HG02938 (cell line): ENCODE results near the gene BARHL1.

ENCODE experiments used
- ATAC-seq: cut with Tn5 transposase; IDR thresholded peaks from one replicate; pipeline ENCODE4 v1.9.1; 2021; ENCODE audit warnings: mild to moderate bottlenecking, moderate library complexity; ENCODE audit not compliant: unreplicated experiment

BARHL1 gene

DNA sequence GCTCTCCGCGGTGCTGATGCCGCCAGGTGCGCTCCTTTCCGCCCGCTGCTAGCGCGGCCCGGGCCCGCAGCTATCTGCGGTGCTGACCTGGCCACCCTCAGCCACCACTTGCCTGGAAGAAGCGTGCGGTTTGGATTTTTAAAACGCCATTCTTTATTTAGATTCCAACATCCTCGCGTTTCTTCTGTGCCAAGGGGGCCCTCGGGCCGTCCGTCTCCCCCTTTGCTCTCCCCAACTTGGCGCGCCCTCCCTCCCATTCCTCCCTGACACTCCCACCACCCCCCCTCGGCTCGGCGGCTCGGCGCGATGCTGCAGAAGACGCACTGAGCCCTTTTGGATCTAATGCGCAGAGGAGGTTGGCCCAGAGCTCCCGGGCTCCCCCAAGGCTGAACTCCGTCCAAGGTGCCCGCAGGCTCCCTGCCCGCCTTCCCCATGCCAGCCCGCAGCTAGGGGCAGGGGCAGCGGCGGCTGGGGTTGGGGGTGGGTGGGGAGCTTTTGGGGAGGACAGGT lies at the start of gene BARHL1:
BARHL1 (plus strand) TSS at position 331 of the 510 bp plus-strand sequence. CDS start 192 bp downstream, outside the sequence.
- no peak for ATAC-seq

- no peak for ATAC-seq
Observed at GRCh38 chr9:132534832-132535231, 47.6 kb upstream of the BARHL1 start.

DNA sequence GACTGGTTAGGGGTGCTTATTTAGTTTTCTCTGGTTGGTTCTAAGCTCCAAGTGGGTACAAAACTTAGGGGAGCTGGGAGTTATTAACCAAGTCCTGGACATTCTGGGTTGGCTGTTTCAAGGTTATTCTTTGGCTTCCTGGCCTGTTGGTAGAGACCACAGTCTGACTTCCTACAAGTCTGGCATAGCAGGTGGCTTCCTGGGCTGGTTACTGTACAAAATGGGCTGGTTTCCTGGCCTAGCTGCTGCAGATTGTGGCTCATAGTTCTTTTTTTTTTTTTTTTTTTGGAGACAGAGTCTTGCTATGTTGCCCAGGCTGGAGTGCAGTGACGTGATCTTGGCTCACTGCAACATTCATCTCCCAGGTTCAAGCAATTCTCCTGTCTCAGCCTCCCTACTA lies 46.3 kb upstream of the BARHL1 start:
- ATAC-seq = no peak

DNA sequence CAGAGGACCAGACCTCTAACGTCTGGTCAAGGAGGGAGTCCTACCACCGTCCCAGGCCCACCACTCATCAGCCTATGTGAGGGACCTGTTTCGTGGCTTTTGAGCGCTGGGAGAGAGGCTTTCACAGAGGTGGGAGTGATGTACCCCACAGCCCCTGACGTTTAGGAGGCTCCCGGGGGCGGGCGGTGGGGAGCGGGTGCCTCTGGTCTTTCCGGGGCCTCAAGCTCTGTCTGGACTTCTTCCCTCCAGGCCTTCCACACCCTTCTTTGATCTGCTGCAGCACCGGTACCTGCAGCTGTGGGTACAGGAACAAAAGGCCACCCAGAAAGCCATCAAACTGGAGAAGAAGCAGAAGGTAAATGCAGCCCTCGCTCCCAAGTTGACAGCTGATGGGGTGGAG lies 45.1 kb upstream of the BARHL1 start:
- no peak for ATAC-seq

DNA sequence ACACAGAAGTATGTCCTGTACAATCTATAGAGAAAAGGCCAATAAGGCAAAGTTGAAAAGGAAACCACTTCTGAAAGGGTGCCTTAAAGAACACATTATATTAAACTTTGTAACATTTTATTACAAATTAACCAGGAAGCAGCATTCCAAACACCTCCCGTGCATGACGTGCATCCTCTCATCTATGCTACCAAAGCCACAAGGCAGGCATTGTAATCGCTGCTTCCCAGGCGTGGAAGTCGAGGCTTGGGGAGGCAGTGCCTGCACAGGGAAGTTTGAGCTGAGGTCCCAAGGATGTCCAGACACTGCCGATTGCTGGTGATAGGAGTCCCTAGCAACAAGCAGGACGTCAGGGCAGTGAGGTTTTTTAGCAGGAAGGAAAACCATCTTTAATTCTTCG lies 44.3 kb upstream of the BARHL1 start:
- no peak for ATAC-seq

DNA sequence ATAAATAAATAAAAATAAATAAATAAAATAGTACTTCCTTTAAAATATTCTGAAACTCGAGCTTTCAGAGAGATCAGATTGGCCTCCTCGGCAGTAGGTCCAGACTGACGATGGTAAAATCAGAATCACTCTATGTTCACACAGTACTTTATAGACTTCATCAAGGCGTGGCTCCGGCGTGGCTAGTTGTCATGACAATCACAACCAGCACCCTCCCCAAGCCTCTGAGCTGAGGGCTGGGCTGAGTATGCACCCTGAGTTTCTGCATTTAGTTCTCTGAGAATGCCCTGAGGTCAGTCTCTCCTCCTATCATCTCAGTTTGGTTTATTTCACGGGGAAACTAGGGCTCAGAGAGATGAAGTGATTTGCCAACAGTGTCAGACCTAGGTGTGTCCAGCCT lies 43.3 kb upstream of the BARHL1 start:
- no peak for ATAC-seq

GRCh38 chr9:132541051-132541450 lies 41.4 kb upstream of the BARHL1 start:
- no peak for ATAC-seq

DNA sequence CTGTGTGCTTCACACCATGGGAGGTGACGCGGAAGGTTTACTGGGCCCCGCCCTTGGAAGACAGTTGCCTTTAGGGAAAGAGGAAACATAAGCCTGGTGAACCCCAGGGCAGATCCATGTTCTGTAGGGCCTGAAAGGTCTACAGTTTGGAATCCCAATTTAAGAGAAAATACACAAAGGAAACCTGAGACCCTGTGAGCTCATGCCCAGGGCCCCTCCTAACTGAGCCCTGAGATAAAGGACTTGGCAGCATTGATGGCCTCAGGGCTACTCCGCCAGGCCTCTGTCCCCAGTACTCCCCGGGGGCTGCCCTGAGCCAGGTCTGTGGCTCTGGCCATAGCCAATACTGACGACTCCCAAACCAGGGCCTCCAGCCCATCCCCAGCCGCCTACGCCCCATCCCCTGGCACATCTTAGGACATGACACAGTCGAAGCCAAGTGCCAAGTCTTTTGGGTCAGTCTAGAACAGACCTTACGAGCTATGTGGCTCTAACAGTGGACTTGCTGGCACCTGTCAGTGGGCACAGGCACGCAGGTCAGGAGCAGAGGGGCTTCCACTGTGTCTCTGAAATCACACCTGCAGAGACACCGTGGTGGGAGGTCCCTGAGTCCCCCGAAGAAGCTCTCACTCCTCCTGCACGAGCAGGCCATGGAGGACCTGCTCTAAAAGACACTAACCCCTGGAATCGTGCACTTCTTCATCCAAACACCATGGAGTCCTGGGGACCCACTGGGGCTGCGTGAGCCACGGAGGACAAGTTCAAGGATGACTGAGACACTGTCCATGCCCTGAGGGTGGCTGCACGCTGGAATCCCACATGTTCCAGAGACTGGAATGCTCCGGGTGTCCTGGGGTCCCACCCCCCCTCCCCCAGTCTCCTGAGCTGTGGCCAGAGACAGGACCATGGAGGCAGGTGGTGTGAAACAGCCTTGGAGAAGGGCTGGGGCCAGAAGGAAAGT lies 40.3 kb upstream of the BARHL1 start:
- no peak for ATAC-seq

DNA sequence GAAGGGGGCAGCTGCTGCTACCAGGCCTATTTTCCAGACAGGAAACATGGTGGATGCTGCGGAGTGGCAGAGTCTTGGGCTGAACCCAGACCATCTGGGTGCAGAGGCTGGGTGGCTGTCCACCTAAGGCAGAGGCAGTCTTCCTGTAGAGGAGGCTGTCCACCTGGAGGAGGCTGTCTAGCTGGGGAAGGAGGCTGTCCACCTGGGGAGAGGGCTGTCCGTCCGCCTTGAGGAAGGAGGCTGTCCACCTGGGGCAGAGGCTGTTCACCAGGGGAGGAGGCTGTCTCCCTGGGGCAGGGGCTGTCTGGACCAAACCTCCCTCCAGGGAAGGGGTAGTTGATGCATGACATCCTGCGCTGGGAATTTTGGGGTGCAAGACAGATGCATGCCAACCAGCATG lies 39.2 kb upstream of the BARHL1 start:
- ATAC-seq = no peak

DNA sequence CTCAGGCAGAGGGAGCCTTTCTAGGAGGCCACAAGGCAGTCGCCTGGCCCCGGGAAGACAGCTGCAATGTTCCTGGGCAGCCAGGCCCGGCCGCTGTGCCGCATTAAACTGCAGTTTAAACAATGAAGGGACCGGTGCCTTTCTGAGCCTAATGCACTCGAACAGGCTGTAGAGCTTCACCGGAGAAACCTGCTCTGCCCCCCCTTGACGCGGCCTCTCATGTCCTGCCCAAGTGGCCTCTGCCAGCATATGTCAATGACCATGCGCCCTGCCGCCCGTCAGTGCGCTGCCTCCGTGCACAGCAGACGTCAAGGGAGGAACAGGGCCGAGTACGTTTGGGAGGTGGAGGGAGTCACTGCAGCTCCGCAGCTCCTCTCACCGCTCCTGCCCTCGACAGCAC lies 38.4 kb upstream of the BARHL1 start:
- ATAC-seq = no peak

DNA sequence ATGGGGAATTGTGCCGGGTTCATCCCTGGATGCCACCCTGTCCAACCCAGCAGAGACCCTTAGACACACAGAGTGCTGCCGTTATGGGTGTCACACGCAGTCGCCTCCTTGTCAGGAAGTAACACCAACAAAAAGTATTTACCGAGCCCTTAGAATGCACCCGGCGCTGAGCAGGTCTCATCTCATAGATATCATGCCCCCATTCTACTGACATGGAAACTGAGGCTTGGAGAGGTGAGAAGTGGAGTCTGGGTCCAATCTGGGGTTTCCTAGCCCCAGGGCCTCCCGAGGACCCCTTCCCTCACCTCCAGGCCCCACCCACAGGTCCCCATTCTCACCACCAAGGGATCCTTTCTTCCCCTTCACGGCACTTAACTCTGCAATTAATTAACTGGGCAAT lies 36.8 kb upstream of the BARHL1 start:
- ATAC-seq = no peak

DNA sequence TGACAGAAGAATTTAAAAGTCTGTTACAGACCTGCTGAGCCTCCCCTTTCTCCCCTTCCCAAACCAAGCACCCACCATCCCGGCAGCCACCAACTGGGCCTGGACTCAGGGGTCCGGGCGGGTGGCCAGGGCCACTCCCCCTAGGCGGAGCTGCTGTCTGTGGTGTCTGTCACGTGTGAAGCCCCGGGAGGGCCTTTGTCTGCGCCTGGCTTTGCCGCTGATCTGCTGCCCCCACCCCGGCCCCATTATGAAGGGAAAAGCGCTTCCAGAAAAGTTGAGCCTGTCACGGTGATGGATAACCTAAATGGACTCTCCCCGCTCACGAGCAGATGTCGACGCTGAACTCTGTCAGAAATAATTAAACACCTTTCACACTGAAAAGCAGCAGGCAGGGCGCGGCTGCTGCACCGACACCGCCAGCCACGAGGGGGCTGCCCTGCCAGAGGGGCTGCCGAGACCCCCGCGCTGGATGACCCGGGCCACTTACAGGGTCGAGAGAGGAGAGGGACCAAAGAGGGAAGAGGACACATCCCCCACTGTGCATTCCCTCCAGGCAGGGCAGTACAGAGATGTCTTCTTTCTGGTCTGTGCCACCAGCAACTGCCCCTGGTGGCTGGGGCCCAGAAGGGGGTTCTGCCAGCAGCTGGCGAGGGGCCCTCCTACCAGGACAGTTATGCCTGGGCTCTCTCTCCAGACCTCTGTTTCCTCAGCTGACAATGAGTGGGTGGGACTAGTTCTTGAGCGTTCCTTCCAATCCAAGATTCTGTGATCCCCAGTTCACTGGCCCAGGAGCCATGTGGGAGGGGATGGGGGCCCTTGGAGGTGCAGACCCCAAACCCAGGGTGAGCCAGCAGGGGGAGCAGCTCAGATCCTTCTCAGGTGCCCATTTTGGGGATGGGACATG lies 36.0 kb upstream of the BARHL1 start:
- no peak for ATAC-seq

- ATAC-seq = no peak
Observed at GRCh38 chr9:132547052-132547431, 35.4 kb upstream of the BARHL1 start.

DNA sequence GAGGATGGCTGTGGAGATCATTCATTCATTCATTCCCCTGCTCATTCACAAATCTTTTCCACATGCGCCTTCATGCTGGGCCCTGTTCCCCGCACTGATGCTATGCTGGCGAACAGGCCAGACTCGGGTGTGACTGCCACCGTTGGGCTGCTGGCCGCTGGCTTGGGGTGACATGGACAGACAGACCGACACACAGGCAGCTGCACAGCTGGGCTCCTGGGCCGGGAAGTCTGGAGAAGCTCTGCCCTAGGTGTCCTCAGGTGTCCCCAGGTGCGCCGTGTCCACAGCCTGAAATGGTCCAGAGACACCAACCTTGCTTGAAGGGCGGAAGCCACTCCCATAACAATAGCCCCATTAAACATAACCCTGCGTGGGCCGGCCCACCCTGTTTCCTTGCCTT lies 35.0 kb upstream of the BARHL1 start:
- no peak for ATAC-seq

GRCh38 chr9:132547976-132548730 lies 34.3 kb upstream of the BARHL1 start:
- ATAC-seq = no peak

DNA sequence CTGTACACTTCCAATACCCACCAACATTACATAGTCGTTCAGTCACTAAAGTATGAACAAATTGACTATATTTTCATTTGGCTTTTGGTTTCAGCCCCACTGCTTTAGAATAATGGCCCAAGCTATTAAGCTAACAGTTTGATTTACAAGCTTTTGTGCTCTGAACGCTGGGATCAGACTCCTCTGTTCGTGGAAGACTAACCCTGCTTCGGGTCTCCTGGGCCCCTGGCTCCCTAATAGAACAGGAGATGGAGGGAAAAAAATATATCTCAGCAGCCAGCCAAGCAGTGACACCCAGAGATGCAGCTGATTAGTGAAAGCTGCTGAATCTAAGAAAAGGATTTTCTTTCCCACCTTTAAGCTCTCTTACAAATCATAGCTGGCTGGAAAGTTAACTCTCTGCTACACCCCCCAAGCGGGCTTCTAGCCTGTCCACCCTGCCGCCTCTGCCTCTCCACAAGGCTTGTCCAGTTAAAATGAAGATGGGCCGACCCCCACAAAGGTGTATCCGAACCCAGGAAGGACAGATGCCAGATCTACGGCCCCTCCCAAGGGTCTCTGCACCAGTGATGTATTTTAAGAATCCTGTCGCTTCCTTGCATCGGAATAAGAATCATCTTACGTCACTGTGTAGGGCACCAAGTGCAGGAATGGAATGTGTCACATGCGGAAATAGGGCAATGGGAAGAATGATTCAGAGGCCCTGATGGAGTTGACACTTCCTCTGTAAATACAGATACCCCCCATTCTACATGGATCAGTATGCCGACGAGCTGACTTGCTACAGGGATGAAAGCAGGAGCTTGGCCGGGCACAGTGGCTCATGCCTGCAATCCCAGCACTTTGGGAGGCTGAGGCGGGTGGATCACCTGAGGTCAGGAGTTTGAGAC lies 33.4 kb upstream of the BARHL1 start:
- no peak for ATAC-seq

DNA sequence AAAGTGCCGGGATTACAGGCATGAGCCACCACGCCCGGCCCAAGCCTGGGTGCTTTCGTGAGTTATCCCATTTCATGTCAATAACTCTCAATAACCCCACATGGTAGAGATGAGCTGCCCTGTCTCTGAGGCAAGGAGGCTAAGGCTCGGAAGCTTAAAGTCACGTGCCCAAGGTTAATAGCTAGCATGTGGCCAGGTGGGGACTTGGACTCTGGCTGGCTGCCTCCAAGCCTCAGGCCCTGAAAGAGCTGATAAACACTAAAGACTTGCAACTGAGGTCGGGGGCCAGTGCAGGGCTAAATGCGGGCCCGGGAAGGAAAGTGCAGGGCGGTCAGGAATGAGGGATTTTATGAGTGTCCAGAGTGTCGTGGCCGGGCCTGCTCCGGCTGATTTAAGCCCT lies 30.9 kb upstream of the BARHL1 start:
- no peak for ATAC-seq

DNA sequence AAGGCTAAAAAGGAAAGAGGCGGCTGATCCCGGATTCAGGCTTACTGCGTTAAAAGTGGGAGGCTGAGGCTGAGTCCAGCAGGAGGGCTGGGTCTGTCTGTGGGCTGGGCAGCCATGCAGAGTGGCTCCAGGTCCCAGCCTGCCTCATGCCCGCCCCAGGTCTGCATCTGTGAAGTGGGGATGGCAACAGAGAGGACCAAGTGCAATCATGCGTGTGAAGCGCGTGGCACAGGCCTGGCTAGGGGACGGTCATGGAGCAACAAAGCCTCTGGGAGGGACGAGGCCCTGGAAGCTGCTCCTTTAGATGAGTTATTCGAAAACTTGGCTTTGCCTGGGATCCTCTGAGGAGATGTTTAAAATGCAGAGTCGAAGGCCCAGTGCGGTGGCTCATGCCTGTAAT lies 30.4 kb upstream of the BARHL1 start:
- no peak for ATAC-seq

- no peak for ATAC-seq
Observed at GRCh38 chr9:132554755-132555154, 27.7 kb upstream of the BARHL1 start.

- ATAC-seq = no peak
Observed at GRCh38 chr9:132555528-132555927, 26.9 kb upstream of the BARHL1 start.
